ENCODE data around the gene OPCML.

The OPCML gene

DNA sequence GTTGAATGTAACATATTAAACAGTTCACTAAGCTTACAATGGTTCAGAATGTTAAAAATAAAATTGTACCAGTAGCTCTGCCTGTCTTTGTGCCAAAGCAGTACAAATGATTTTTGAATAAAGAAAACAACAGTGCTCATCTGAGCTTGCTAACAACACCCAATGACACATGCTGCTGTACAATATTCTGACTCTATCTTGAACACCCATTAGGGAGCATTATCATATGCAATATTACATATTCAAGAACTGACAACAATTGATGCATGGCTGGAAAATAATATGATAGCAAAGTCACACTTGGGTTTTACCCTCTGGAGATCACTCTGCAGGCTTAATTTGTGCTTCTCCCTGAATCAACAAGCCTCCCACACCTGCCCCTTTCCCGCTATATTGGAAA, 953.7 kb downstream of the OPCML start:
- Histone ChIP-seq H3K4me1 (ENCODE audit: low read depth, poor library complexity, severe bottlenecking) (no peaks in the 10 kb centered on the region), H2AFZ (ENCODE audit: low read depth) (no peak overlapping the region), H3K4me3 (IDR thresholded peaks at IDR 0.05; ENCODE audit: insufficient read depth, low read depth, low read length) (no peak overlapping the region), H4K20me1 (ENCODE audit: insufficient read depth) (no peaks in the 10 kb centered on the region), H3K4me2 (no peak overlapping the region), H3K36me3 (ENCODE audit: insufficient read depth) (no peaks in the 10 kb centered on the region), H3K79me2 (ENCODE audit: insufficient read depth, low read depth) (no peaks in the 10 kb centered on the region), H3K27me3 (ENCODE audit: insufficient read depth, low read depth) (no peaks in the 10 kb centered on the region), H3K9ac (no peak overlapping the region), H3K27ac (no peak overlapping the region)
- TF ChIP-seq, protein P1, sequence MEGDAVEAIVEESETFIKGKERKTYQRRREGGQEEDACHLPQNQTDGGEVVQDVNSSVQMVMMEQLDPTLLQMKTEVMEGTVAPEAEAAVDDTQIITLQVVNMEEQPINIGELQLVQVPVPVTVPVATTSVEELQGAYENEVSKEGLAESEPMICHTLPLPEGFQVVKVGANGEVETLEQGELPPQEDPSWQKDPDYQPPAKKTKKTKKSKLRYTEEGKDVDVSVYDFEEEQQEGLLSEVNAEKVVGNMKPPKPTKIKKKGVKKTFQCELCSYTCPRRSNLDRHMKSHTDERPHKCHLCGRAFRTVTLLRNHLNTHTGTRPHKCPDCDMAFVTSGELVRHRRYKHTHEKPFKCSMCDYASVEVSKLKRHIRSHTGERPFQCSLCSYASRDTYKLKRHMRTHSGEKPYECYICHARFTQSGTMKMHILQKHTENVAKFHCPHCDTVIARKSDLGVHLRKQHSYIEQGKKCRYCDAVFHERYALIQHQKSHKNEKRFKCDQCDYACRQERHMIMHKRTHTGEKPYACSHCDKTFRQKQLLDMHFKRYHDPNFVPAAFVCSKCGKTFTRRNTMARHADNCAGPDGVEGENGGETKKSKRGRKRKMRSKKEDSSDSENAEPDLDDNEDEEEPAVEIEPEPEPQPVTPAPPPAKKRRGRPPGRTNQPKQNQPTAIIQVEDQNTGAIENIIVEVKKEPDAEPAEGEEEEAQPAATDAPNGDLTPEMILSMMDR (conservative IDR thresholded peaks at IDR 0.05; ENCODE audit: low read depth, low read length) = no peak

DNA sequence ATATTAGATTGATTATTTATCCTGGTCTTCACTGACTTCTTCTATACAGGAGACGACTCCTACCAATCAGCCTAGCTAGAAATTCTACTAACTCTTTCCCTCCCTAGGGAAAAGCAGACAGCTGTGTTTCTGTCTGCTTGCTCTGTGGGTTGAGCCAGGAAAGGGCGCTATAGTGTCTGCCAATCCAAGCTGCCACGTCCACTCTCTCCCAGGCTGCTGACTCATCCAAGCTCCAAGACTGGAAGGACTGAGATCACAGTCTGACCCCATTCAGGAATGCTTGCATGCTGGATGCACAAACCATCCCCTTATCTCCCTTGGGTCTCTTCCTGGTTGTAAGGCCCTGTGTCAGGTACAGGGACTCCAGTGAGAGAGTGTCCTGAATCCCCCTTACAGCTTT, 955.6 kb downstream of the OPCML start:
- no peaks in the 10 kb centered on the region for H3K36me3 ChIP-seq (ENCODE audit: insufficient read depth)

DNA sequence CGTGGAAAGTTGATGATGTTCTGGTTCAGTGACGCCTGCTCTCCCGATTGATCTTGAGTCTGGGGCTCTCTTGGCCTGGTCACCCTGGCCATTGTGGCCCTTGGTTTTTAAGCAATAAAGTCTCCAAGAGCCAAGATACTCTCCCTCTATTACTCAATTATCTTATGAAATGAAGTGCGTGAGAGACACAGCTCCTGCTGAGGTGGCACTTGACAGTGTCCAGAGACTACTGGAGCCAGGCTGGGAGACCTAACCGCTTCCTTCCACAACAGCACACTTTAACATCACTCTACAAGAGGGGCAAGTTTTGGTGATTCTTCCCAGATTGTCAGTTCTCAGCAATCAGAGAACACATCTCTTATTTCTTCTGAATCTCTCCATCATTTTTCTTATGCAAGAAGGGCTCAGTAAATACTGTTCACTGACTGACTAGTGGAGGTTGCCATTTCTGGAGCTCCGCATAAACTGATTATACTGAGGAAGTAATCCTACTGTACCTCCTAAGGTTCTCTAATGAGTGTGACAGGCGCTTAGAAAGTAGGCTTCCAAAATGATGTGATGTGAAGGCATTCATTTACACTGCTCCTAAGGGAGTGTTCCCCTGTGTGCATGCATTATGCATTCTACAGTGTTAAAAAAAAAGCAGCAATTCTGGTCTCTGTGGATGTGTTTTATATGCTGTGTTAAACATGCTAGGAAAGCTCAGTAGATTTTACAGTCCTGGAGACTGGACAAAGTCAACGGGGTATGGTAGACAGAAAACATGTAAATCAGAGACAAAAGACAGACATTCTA, 968.0 kb downstream of the OPCML start:
- H3K9ac ChIP-seq = no peak overlapping the region
- H3K4me2 ChIP-seq = no peak overlapping the region
- H3K36me3 ChIP-seq (ENCODE audit: insufficient read depth) = no peaks in the 10 kb centered on the region
- no peaks in the 10 kb centered on the region for H3K4me1 ChIP-seq (ENCODE audit: low read depth, poor library complexity, severe bottlenecking)
- H3K79me2 ChIP-seq (ENCODE audit: insufficient read depth, low read depth) = no peaks in the 10 kb centered on the region
- no peaks in the 10 kb centered on the region for H3K27me3 ChIP-seq (ENCODE audit: insufficient read depth, low read depth)
- H3K4me3 ChIP-seq (IDR thresholded peaks at IDR 0.05; ENCODE audit: insufficient read depth, low read depth, low read length) = no peak overlapping the region
- TF ChIP-seq, protein P1 (conservative IDR thresholded peaks at IDR 0.05; ENCODE audit: low read depth, low read length) = no peak
- H3K27ac ChIP-seq = no peak overlapping the region
- H2AFZ ChIP-seq (ENCODE audit: low read depth) = no peak overlapping the region
- H4K20me1 ChIP-seq (ENCODE audit: insufficient read depth) = no peaks in the 10 kb centered on the region

More for the DNA sequence above, 955.6 kb downstream of the OPCML start:
- Histone ChIP-seq H3K4me1 (ENCODE audit: low read depth, poor library complexity, severe bottlenecking) (no peaks in the 10 kb centered on the region), H3K9ac (no peak overlapping the region), H3K4me2 (no peak overlapping the region), H3K27ac (no peak overlapping the region), H3K4me3 (IDR thresholded peaks at IDR 0.05; ENCODE audit: insufficient read depth, low read depth, low read length) (no peak overlapping the region), H3K79me2 (ENCODE audit: insufficient read depth, low read depth) (no peaks in the 10 kb centered on the region), H4K20me1 (ENCODE audit: insufficient read depth) (no peaks in the 10 kb centered on the region), H2AFZ (ENCODE audit: low read depth) (no peak overlapping the region), H3K27me3 (ENCODE audit: insufficient read depth, low read depth) (no peaks in the 10 kb centered on the region)
- TF ChIP-seq, protein P1 (conservative IDR thresholded peaks at IDR 0.05; ENCODE audit: low read depth, low read length) = no peak

DNA sequence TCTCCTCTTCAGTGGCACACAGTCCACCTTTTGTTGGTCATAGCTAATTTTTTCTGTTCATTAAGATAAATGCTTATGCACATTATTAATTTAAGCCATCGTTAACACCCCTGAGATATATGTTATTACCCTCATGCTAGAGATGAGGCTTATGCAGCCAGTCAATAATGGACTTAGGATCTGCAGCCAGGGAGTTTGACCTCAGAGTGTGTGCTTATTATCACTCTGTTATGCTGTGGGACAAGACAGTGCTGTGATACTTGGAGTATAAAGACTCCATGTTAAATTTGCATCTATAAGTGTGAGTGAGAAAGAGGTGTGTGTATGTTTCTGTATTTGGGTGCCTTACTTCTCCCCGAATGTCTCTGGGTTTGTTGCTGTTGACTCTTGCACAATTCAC, 969.3 kb downstream of the OPCML start:
- TF ChIP-seq, protein P1 (conservative IDR thresholded peaks at IDR 0.05; ENCODE audit: low read depth, low read length) = no peak
- Histone ChIP-seq H3K9ac (no peak overlapping the region), H3K4me2 (no peak overlapping the region), H3K27ac (no peak overlapping the region), H3K4me1 (ENCODE audit: low read depth, poor library complexity, severe bottlenecking) (no peaks in the 10 kb centered on the region), H2AFZ (ENCODE audit: low read depth) (no peak overlapping the region), H4K20me1 (ENCODE audit: insufficient read depth) (no peaks in the 10 kb centered on the region), H3K79me2 (ENCODE audit: insufficient read depth, low read depth) (no peaks in the 10 kb centered on the region), H3K4me3 (IDR thresholded peaks at IDR 0.05; ENCODE audit: insufficient read depth, low read depth, low read length) (no peak overlapping the region), H3K27me3 (ENCODE audit: insufficient read depth, low read depth) (no peaks in the 10 kb centered on the region), H3K36me3 (ENCODE audit: insufficient read depth) (no peaks in the 10 kb centered on the region)

Measured in KMS-11 (cell line).